GM20000 (cell line): ENCODE results near the gene EML6.

ENCODE experiments used
- DNase-seq: peaks from one replicate; pipeline ENCODE4 v3.0.0; 2012; ENCODE audit warnings: low spot score
- TF ChIP-seq, protein P1 (sequence below): IDR thresholded peaks from 2 replicates; pipeline ENCODE4 v1.5.1; 2012; ENCODE audit warnings: mild to moderate bottlenecking, control low read depth; ENCODE audit errors: extremely low read depth, missing control alignments

EML6 gene

DNA sequence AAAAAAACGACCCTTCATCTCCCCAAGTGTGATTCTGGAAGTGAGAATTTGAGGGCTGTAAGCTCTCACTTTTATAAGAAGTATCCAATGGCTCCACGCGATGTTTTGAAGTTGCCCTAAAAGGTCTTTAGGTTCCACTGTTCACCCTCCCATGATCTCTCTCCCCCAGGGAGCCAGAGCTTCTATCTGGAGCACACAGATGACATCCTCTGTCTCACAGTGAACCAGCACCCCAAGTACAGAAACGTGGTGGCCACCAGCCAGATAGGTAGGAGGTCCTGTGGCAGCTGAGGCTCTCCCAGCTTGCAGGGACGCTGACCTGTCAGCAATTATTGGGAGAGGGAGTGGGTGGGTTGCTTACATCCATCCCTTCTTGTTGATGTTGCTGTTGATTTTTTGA lies 229.0 kb downstream of the EML6 start:
- DNase-seq = no peak
- TF ChIP-seq, protein P1, sequence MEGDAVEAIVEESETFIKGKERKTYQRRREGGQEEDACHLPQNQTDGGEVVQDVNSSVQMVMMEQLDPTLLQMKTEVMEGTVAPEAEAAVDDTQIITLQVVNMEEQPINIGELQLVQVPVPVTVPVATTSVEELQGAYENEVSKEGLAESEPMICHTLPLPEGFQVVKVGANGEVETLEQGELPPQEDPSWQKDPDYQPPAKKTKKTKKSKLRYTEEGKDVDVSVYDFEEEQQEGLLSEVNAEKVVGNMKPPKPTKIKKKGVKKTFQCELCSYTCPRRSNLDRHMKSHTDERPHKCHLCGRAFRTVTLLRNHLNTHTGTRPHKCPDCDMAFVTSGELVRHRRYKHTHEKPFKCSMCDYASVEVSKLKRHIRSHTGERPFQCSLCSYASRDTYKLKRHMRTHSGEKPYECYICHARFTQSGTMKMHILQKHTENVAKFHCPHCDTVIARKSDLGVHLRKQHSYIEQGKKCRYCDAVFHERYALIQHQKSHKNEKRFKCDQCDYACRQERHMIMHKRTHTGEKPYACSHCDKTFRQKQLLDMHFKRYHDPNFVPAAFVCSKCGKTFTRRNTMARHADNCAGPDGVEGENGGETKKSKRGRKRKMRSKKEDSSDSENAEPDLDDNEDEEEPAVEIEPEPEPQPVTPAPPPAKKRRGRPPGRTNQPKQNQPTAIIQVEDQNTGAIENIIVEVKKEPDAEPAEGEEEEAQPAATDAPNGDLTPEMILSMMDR = no peak

DNA sequence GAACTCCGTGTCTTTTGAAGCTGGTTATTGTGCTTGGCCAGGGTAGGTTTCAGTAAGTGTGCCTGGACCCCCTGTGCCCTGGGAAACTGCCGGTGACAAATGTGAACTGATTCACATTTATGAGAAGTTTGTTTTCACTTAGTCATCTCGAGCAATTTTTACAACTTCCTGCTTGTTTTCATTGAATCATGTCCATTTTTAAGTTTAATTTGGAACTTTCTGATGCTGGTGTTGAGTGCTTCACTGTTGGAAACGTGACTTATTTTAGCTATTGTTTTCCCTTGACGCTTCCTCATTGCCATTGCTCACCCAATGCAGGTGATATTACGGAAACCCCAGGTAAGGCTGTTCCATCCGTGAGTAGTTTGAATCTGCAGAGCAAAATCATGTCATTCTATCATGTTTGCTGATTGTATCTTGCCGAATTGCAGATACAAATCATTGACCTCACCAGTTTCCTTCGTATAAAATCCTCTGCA lies 229.6 kb downstream of the EML6 start:
- TF ChIP-seq, protein P1 = no peak
- no peak for DNase-seq

DNA sequence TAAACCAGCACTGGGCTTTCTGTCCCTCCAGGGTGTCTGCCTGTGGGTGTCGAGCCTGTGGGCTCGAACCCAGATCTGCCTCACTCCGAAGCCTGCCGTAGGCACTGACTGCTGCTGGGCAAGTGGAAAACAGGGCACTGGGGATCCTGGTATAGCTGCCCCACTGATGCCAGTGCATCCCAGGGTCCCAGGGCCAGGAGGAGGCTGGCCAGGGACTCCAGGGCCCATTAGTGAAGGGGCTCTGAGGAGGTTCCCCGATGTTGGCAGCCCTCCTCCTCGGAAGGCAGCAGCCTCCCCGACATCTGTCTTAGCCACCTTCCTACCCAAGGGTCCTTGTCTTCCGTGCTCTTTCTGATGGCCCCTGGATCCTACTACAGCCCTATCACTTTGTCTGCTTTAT lies 230.7 kb downstream of the EML6 start:
- no peak for DNase-seq
- TF ChIP-seq, protein P1 = no peak

DNA sequence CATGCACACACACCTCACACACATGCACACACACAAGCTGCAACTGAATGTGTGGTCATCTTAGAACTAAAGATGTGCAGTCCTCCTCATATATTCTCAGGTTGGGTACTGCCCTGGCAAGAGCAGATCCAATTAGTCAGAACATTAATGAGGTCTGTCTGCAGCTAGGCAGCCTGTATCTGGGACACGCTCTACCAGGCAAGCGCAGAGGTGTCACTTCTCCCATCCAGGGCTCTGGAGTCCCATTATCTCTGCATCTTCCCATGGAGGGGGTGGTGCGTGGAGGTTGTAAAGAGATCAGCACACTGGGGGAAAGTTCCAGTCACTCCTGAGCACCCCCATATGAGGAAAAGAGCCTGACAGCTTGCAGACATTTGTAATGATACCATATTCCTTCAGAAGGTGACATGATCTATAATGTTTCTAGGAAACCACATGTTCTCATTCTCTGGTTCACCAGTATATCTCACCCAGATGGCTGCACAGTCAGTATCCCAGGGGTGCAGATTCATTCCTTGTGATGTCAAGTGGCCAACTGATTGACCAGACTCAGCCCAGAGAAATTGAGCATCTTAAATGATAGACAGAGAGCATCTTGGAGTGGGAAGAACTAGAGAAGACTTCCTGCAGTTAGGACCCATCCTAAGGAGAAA lies 231.4 kb downstream of the EML6 start:
- no peak for DNase-seq
- TF ChIP-seq, protein P1 = no peak

DNA sequence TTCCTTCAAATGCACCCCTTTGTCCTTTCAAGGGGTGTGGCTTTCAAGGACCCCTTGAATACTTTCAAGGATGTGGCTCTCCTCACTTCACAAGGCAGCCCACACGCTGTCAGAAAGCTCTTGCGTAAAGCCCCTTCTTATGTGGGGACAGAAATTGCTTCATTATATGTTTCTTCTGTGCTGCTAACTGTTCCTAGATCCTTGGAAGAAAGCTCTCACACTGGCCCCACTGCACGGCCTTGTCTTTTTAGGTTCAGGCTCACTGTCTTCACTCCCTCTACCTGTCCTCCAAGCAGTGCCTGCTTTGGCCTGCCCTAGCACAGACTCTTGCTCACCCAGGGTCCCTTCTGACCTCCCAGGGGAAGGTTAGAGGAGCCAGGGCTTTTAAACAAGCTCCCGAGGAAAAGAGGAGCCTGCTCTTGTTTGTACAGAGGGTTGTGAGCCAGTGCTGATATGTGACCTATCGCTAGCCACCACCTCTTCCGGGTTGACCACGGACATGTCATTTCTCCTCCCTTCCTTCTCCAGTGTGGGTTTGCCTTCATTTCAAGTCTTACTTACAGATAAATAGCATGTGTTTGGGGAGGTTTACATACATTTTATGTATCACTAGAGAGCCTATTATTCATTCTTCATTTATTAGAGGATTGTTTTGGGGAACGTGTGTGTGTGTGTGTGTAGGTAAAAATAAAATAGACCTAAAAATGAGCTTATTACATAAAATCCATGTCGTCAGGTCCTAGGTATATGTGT lies 232.1 kb downstream of the EML6 start:
- no peak for DNase-seq
- TF ChIP-seq, protein P1 = no peak

DNA sequence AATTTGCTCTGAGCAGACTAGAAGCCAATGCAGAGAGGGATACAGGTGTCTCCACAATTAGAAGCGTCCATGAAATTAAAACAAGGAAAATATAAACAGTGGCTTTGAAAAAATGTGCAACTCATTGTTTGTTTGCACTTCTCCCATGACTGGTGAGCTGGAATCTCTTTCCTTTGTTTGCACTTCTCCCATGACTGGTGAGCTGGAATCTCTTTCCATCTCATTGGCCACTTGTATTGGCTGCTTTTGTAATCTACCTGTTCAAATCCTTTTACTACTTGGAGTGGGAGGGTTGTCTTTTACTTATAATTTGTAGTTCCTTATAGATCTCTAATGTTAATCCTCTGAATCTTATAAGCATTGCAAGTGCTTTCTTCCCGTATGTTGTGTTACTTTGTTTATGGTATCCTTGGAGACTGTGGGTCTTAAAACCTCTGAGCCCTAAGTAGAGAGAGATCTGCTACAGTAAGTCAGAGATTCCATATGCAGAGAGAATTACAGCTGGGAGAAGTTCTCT lies 232.7 kb downstream of the EML6 start:
- DNase-seq = no peak

More for the DNA sequence above, 232.7 kb downstream of the EML6 start:
- TF ChIP-seq, protein P1 = no peak
